Measurements from ENCODE around the gene DEPDC7. TPM values are rescaled to one million over a fixed set of nuclear protein-coding genes. Genes with fewer than 3 reads are reported as not detected.

The DEPDC7 gene
- total and polyA plus RNA-seq, 9 of the 15 experiments (the other 6 are each of a cell fraction or from before 2014, with no cell fraction given): 5.4 to 19.9 (median 12.0) TPM

DNA sequence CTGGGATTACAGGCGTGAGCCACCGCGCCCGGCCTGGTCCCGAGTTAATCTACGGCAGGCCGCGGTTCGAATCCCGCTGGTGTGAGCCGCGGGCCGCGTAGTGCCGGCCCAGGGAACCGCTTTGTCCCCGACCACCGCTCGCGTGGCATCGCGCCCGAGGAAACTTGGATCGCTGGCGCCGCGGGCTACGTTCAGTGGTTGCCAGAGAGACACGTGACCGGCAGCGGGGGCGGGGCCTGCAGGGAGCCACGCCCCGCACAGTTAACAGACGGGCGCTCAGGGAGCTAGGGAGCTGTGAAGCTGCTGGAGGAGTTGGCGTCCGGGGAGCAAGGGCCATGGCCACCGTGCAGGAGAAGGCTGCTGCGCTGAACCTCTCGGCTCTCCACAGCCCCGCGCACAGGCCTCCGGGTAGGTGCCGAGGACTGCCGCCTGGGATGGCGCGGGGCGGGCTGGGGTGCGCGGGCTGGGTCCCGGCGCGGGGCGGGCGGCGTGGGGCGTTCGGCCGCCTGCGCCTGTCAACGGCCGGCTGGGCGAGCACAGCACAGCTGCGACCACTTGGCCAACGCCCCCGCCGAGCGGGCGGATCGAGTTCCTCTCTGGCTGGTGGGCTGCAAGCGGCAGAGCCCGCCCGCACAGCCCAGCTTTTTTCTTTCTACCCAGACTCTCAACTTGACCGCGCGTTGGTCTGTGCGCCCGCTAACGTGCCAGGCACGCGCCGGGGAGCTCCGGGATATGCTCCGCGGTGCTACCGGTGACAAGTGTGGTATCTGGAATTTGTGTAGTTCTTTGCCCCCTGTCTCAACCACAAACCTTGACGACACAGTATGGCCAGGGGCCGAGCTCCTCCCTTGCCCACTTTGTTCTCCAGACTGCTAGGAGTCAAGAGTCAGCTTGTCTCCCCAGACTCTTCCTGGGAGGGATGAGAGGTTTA lies at the start of gene DEPDC7 (continued):
- TF ChIP-seq ZC3H4 (CRISPR knock-in tag; IDR thresholded peaks at IDR 0.05; ENCODE audit: borderline replicate concordance) (no peak), CAMTA2 (CRISPR knock-in tag; conservative IDR thresholded peaks at IDR 0.05) (no peak), FOXP1 (CRISPR knock-in tag; IDR thresholded peaks at IDR 0.05) (peak; percentile 79; the same call in 1 of the 2 replicates), ZNF764 (CRISPR knock-in tag; IDR thresholded peaks at IDR 0.05; ENCODE audit: low read depth) (no peak), ZNF23 (CRISPR knock-in tag; IDR thresholded peaks at IDR 0.05) (no peak), NEUROD1 (IDR thresholded peaks at IDR 0.05; ENCODE audit: borderline replicate concordance, low read depth, low read length, partially characterized antibody) (no peak), TSC22D4 (tag; IDR thresholded peaks at IDR 0.05) (no peak), ZNF24 (IDR thresholded peaks at IDR 0.05) (no peak), HDGF (IDR thresholded peaks at IDR 0.05) (no peak), HMGN3 (IDR thresholded peaks at IDR 0.05; ENCODE audit: borderline replicate concordance, extremely low read depth, insufficient read length, low read depth, low read length) (peak; percentile 58), SMAD3 (CRISPR knock-in tag; conservative IDR thresholded peaks at IDR 0.05) (peak; percentile 76; the same call in 1 of the 2 replicates), RBM15 (IDR thresholded peaks at IDR 0.05; ENCODE audit: insufficient read depth, low read length) (no peak), MTF1 (CRISPR knock-in tag; IDR thresholded peaks at IDR 0.05; ENCODE audit: borderline replicate concordance) (no peak)
- TF ChIP-seq, protein P1, sequence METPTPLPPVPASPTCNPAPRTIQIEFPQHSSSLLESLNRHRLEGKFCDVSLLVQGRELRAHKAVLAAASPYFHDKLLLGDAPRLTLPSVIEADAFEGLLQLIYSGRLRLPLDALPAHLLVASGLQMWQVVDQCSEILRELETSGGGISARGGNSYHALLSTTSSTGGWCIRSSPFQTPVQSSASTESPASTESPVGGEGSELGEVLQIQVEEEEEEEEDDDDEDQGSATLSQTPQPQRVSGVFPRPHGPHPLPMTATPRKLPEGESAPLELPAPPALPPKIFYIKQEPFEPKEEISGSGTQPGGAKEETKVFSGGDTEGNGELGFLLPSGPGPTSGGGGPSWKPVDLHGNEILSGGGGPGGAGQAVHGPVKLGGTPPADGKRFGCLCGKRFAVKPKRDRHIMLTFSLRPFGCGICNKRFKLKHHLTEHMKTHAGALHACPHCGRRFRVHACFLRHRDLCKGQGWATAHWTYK (CRISPR knock-in tag; IDR thresholded peaks at IDR 0.05): no peak
- TF ChIP-seq, protein P2, sequence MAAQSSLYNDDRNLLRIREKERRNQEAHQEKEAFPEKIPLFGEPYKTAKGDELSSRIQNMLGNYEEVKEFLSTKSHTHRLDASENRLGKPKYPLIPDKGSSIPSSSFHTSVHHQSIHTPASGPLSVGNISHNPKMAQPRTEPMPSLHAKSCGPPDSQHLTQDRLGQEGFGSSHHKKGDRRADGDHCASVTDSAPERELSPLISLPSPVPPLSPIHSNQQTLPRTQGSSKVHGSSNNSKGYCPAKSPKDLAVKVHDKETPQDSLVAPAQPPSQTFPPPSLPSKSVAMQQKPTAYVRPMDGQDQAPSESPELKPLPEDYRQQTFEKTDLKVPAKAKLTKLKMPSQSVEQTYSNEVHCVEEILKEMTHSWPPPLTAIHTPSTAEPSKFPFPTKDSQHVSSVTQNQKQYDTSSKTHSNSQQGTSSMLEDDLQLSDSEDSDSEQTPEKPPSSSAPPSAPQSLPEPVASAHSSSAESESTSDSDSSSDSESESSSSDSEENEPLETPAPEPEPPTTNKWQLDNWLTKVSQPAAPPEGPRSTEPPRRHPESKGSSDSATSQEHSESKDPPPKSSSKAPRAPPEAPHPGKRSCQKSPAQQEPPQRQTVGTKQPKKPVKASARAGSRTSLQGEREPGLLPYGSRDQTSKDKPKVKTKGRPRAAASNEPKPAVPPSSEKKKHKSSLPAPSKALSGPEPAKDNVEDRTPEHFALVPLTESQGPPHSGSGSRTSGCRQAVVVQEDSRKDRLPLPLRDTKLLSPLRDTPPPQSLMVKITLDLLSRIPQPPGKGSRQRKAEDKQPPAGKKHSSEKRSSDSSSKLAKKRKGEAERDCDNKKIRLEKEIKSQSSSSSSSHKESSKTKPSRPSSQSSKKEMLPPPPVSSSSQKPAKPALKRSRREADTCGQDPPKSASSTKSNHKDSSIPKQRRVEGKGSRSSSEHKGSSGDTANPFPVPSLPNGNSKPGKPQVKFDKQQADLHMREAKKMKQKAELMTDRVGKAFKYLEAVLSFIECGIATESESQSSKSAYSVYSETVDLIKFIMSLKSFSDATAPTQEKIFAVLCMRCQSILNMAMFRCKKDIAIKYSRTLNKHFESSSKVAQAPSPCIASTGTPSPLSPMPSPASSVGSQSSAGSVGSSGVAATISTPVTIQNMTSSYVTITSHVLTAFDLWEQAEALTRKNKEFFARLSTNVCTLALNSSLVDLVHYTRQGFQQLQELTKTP (IDR thresholded peaks at IDR 0.05; ENCODE audit: low read depth in 1 of 2, partially characterized antibody in 2 of 2): no peak
- TF ChIP-seq, protein P3, sequence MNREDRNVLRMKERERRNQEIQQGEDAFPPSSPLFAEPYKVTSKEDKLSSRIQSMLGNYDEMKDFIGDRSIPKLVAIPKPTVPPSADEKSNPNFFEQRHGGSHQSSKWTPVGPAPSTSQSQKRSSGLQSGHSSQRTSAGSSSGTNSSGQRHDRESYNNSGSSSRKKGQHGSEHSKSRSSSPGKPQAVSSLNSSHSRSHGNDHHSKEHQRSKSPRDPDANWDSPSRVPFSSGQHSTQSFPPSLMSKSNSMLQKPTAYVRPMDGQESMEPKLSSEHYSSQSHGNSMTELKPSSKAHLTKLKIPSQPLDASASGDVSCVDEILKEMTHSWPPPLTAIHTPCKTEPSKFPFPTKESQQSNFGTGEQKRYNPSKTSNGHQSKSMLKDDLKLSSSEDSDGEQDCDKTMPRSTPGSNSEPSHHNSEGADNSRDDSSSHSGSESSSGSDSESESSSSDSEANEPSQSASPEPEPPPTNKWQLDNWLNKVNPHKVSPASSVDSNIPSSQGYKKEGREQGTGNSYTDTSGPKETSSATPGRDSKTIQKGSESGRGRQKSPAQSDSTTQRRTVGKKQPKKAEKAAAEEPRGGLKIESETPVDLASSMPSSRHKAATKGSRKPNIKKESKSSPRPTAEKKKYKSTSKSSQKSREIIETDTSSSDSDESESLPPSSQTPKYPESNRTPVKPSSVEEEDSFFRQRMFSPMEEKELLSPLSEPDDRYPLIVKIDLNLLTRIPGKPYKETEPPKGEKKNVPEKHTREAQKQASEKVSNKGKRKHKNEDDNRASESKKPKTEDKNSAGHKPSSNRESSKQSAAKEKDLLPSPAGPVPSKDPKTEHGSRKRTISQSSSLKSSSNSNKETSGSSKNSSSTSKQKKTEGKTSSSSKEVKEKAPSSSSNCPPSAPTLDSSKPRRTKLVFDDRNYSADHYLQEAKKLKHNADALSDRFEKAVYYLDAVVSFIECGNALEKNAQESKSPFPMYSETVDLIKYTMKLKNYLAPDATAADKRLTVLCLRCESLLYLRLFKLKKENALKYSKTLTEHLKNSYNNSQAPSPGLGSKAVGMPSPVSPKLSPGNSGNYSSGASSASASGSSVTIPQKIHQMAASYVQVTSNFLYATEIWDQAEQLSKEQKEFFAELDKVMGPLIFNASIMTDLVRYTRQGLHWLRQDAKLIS (CRISPR knock-in tag; IDR thresholded peaks at IDR 0.05): no peak
